Omental fat pad (tissue), 4 donors: ENCODE results near the gene CEP85L. TPM values are rescaled to one million over a fixed set of nuclear protein-coding genes. Genes with fewer than 3 reads are reported as not detected.

Experiments
- ATAC-seq: fragments of 150-250 bp; one replicate; pipeline ENCODE4 v1.9.1; 2016; ENCODE audit warnings: mild to moderate bottlenecking, moderate library complexity; ENCODE audit not compliant: low FRiP score
- DNase-seq: peaks from one replicate; pipeline ENCODE4 v3.0.0-alpha.2; 2019; ENCODE audit warnings: low spot score
- CTCF ChIP-seq, 3 donors: fragments of 450-650 bp; IDR thresholded peaks; one replicate each; pipeline ENCODE4 v1.5.1; 2016 to 2017; ENCODE audit warnings: antibody characterized with exemption in 3 of 3, mild to moderate bottlenecking in 3 of 3, moderate library complexity in 2 of 3
- total RNA-seq, 4 donors: library from RNA; depleted of rRNA; stranded (reverse); fragments of >200 nt; gene quantifications; one replicate each; pipeline ENCODE4 v1.1.0, GENCODE V29; 2016

The CEP85L gene
- total RNA-seq, 4 donors from 2014 or later = 9.7 to 22.6 (median 14.4) TPM

- DNase-seq (no peak), ATAC-seq (no peak)
- no peak for TF ChIP-seq CTCF (IDR thresholded peaks at IDR 0.05)
These were observed 142.3 kb downstream of the CEP85L start for GRCh38 chr6:118509009-118509617.

DNA sequence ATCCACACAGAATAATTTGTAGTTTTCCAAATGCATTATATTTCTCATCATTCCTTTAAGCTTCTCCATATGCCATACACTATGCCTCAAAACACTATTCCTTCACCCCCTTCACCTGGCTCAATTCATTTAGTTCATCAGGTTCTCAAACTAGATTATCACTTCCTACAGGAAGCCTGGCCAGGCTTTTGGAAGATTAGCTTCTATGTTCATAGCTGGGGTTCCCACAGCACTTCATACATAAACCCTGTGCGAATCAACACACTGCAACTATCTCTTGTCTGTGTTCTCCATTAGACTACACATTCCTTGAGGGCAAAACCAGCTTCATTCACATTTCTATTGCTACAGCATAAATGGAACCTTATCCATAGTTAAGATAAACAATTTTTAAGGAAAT lies 143.8 kb downstream of the CEP85L start:
- no peak for TF ChIP-seq CTCF (IDR thresholded peaks at IDR 0.05)
- DNase-seq (no peak), ATAC-seq (no peak)

DNA sequence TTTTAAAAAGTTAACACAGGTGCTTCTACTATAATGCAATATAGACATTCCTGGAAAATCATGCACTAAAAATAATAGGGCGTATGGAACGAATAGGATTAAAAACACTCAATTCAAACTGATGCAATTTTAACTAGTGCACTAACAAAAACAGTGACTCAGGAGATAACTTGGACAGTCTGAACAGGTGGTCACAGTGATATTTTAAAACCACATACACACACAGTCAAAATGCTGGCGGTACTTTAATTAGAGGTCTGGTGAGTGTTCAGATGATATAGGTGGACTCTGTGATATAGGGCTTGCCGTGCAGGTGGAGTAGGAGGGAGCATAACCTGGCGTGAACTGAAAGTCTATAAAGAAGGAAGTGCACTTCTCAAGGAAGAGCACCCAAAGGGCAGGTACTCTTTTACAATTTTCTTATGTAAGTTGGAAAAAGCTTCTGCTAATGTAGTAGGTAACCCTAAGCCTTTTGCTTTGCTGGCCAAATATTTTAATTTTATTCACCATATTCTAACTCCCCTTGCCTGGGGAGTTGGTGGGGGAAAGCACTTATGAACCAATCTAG lies 145.2 kb downstream of the CEP85L start:
- ATAC-seq (no peak), DNase-seq (no peak)
- no peak for TF ChIP-seq CTCF (IDR thresholded peaks at IDR 0.05)

DNA sequence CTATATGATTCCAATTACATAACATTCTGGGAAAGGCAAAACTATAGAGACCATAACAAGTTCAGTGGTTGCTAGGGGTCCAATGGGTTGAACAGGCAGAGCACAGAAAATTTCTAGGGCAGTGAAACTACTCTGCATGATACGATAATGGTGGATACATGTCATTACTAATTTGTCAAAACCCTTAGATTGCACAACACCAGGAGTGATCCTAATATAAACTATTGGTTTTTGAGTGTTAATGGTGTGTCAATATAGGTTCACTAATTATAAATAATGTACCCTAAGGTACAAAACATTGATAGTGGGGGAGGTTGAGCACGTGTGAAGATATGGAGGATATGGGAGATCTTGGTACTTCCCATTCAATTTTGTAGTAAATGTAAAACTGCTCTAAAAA lies 145.7 kb downstream of the CEP85L start:
- no peak for DNase-seq
- TF ChIP-seq CTCF (IDR thresholded peaks at IDR 0.05) = no peak
- no peak for ATAC-seq

- DNase-seq = no peak
- TF ChIP-seq CTCF (IDR thresholded peaks at IDR 0.05) = no peak
- ATAC-seq = no peak
These were observed 146.8 kb downstream of the CEP85L start for GRCh38 chr6:118504611-118505010.

GRCh38 chr6:118502169-118502568 lies 149.2 kb downstream of the CEP85L start:
- no peak for DNase-seq
- no peak for ATAC-seq
- no peak for TF ChIP-seq CTCF (IDR thresholded peaks at IDR 0.05)

DNA sequence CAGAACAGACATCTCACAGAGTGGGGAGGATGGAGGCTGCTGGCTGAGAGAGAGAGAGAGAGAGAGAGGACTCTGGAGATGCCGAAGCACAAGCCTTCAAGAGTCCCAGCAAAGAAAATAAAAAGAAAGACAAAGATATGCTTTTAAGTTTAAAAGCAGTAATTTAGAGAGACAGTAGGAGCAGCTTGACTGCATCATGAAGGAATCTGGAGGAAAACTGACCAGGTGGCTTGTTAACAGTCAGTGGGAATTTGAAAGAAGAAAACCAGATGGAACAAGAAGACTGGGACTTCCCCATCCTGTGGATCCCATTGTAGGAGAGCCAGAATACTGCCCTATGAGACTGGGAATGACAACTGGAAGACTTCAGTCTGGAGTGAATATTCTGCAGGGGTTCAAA lies 149.6 kb downstream of the CEP85L start:
- ATAC-seq (no peak), DNase-seq (no peak)
- TF ChIP-seq CTCF (IDR thresholded peaks at IDR 0.05) = no peak
